Nephron (organoid): ENCODE results near the gene GOSR1.
"Not testable (repeated sequence)": the region's sequence is repeated elsewhere in the genome, so short reads cannot be mapped to it uniquely, and the experiment has no call there.

Experiments
- H3K27ac Mint-ChIP-seq, 3 experiments: 2 replicates each; pipeline ENCODE4 v1.8.0; 2020; ENCODE audit warnings: mixed read lengths in 3 of 3, mild to moderate bottlenecking in 2 of 3, moderate library complexity in 1 of 3
- H3K27me3 Mint-ChIP-seq: 2 replicates; pipeline ENCODE4 v1.8.0; 2021; ENCODE audit warnings: low read depth, mild to moderate bottlenecking, moderate library complexity, mixed read lengths
- H3K36me3 Mint-ChIP-seq: 2 replicates; pipeline ENCODE4 v1.8.0; 2020; ENCODE audit warnings: low read depth, mixed read lengths
- H3K4me1 Mint-ChIP-seq: 2 replicates; pipeline ENCODE4 v1.8.0; 2020; ENCODE audit warnings: mixed read lengths
- H3K4me3 Mint-ChIP-seq, 3 experiments: 2 replicates each; pipeline ENCODE4 v1.8.0; 2020; ENCODE audit warnings: mild to moderate bottlenecking in 3 of 3, mixed read lengths in 3 of 3, moderate library complexity in 2 of 3
- H3K9me3 Mint-ChIP-seq: 2 replicates; pipeline ENCODE4 v1.8.0; 2020; ENCODE audit warnings: mixed read lengths
- TF ChIP-seq, protein P1 (sequence below), 3 experiments: fragments of 200-600 bp; sonication (generic); IDR thresholded peaks; one replicate each; pipeline ENCODE4 v1.5.0; 2021; ENCODE audit warnings: antibody characterized with exemption in 3 of 3; ENCODE audit not compliant: unreplicated experiment in 3 of 3

GOSR1 gene

DNA sequence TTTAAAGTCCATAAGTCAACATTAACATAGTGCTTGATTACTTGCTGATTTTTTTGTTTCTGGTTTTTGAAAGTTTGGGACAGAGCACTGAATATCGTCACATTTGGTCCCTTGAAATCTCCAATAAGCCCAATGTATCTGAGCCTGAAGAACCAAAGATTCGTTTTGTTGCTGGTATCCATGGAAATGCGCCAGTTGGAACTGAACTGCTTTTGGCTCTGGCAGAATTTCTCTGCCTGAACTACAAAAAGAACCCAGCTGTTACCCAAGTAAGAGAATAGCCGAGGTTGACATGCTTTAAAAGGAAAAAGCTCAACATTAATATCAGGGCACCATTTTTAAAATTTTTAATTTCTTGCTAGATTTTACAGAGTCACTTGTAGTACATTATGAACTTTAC lies 27.7 kb upstream of the GOSR1 start:
- Mint-ChIP-seq H3K4me3 (no peak overlapping the region), H3K4me1 (peaks cover 5% of the 10 kb centered on the region), H3K9me3 (no peaks in the 10 kb centered on the region), H3K27ac (peak overlapping the region in 1 of 3 experiments; percentile 41), H3K36me3 (peaks cover 69% of the 10 kb centered on the region), H3K27me3 (no peaks in the 10 kb centered on the region)
- TF ChIP-seq, protein P1, sequence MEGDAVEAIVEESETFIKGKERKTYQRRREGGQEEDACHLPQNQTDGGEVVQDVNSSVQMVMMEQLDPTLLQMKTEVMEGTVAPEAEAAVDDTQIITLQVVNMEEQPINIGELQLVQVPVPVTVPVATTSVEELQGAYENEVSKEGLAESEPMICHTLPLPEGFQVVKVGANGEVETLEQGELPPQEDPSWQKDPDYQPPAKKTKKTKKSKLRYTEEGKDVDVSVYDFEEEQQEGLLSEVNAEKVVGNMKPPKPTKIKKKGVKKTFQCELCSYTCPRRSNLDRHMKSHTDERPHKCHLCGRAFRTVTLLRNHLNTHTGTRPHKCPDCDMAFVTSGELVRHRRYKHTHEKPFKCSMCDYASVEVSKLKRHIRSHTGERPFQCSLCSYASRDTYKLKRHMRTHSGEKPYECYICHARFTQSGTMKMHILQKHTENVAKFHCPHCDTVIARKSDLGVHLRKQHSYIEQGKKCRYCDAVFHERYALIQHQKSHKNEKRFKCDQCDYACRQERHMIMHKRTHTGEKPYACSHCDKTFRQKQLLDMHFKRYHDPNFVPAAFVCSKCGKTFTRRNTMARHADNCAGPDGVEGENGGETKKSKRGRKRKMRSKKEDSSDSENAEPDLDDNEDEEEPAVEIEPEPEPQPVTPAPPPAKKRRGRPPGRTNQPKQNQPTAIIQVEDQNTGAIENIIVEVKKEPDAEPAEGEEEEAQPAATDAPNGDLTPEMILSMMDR (IDR thresholded peaks at IDR 0.05; ENCODE audit: unreplicated experiment in 3 of 3), result no peak

DNA sequence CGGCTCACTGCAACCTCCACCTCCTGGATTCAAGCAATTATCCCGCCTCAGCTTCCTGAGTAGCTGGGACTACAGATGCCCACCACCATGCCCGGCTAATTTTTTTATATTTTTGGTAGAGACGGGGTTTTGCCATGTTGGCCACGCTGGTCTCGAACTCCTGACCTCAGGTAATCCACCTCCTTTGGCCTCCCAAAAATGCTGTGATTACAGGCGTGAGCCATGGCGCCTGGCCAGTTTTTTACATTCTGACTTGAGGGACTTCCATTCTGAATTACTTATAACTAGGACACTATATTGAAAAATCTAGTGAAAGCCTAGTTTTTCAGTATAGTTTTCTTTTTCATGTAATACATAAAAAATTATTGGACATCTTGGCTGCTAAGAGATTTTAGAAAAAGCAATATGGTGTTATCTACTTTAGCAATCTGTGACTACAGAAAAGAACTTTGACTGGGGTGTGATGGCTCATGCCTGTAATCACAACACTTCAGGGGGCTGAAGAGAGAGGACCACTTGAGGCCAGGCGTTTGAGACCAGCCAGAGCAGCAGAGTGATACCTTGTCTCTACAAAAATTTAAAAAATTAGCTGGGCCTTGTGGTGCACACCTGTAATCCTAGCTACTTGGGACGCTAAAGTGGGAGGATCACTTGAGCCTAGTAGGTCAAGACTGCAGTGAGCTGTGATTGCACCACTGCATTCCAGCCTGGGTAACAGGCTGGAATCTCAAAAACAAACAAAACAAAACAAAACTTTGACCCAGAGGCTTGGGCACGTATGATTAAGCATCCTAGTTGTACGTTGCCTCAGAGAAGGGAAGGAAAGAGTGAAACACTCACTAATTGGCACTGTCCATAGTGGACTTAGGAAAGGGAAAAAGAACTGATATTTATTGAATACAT lies 26.8 kb upstream of the GOSR1 start:
- Mint-ChIP-seq H3K9me3 (no peaks in the 10 kb centered on the region), H3K27ac (no peak overlapping the region), H3K4me3 (no peak overlapping the region), H3K36me3 (peaks cover 70% of the 10 kb centered on the region), H3K4me1 (peaks cover 5% of the 10 kb centered on the region), H3K27me3 (no peaks in the 10 kb centered on the region)
- TF ChIP-seq, protein P1 (IDR thresholded peaks at IDR 0.05; ENCODE audit: unreplicated experiment in 3 of 3), result no peak

DNA sequence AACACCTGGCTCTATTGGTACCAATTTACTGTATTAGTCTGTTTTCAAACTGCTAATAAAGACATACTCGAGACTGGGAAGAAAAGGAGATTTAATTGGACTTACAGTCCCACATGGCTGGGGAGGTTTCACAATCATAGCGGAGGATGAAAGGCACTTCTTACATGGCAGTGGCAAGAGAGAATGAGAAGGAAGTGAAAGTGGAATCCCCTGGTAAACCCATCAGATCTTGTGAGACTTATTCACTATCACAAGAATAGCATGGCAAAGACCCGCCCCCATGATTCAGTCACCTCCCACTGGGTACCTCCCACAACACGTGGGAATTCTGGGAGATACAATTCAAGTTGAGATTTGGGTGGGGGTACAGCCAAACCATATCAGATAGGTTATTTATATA lies 22.6 kb upstream of the GOSR1 start:
- H3K27me3 Mint-ChIP-seq, result no peaks in the 10 kb centered on the region

DNA sequence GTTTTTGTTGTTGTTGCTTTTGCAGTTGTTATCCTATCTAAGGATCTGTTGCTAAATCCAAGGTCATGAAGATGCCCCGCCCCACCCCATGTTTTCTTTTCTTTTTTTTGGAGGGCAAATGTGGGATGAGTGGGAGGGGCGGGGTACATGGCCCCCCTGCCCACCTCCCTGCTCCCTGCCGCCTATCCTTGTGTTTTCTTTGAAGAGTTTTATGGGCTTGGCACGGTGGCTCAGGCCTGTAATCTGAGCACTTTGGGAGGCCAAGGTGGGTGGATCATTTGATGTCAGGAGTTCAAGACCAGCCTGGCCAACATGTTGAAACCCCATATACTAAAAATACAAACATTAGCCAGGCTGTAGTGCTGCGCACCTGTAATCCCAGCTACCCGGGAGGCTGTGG lies 18.8 kb upstream of the GOSR1 start:
- peaks cover 76% of the 10 kb centered on the region for H3K36me3 Mint-ChIP-seq
- no peaks in the 10 kb centered on the region for H3K4me1 Mint-ChIP-seq
- H3K27ac Mint-ChIP-seq, result no peak overlapping the region
- H3K4me3 Mint-ChIP-seq, result no peak overlapping the region
- H3K9me3 Mint-ChIP-seq, result no peaks in the 10 kb centered on the region
- no peaks in the 10 kb centered on the region for H3K27me3 Mint-ChIP-seq
- TF ChIP-seq, protein P1 (IDR thresholded peaks at IDR 0.05; ENCODE audit: unreplicated experiment in 3 of 3), result no peak

More for the DNA sequence above, 22.6 kb upstream of the GOSR1 start:
- TF ChIP-seq, protein P1 (IDR thresholded peaks at IDR 0.05; ENCODE audit: unreplicated experiment in 3 of 3), result no peak
- H3K36me3 Mint-ChIP-seq, result peaks cover 77% of the 10 kb centered on the region
- no peak overlapping the region for H3K4me3 Mint-ChIP-seq
- no peaks in the 10 kb centered on the region for H3K4me1 Mint-ChIP-seq
- no peak overlapping the region for H3K27ac Mint-ChIP-seq
- no peaks in the 10 kb centered on the region for H3K9me3 Mint-ChIP-seq

DNA sequence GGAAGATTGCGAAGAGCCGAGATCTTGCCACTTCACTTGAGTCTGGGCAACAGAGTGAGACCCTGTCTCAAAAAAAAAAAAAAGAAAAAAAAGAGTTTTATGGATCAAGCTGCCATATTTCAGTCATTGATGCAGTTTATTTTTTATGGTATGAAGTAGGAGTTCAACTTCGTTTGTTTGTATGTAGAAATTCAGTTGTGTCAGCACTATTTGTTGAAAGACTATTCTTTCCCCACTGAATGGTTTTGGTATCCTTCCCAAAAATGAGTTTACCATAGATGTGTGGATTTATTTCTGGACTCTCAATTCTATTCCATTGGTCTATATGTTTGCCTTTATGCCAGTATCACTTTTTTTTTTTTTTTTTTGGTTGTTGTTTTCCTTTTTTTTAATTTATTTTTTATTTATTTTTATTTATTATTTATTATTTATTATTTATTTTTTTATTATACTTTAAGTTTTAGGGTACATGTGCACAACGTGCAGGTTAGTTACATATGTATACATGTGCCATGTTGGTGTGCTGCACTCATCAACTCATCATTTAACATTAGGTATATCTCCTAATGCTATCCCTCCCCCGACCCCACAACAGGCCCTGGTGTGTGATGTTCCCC lies 18.3 kb upstream of the GOSR1 start:
- not testable (repeated sequence) for H3K27me3 Mint-ChIP-seq

DNA sequence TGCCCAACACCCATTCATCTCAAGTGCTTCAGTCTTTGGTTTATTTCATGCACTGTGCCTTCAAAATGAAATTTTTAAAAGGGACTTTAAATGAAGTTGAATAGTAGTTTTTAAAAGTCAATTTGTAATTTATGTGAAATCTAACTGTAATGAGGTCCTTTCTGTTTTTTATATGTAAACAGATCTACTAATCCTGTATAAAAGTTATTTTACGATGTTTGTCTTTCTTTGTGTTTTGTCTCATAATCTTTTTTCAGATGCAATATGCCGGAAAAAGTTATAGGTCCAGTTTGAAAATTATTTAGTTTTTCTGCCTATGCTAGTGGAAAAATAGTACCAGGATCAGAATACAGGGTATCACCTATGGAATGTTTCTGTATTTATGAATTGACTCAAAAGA lies 8.7 kb upstream of the GOSR1 start:
- Mint-ChIP-seq H3K4me3 (no peak overlapping the region), H3K36me3 (peaks cover 14% of the 10 kb centered on the region)
- TF ChIP-seq, protein P1 (IDR thresholded peaks at IDR 0.05; ENCODE audit: unreplicated experiment in 3 of 3), result no peak

More for the DNA sequence above, 18.3 kb upstream of the GOSR1 start:
- peaks cover 72% of the 10 kb centered on the region for H3K36me3 Mint-ChIP-seq
- H3K9me3 Mint-ChIP-seq, H3K4me3 Mint-ChIP-seq, H3K27ac Mint-ChIP-seq, H3K4me1 Mint-ChIP-seq: not testable (repeated sequence)

More for the DNA sequence above, 8.7 kb upstream of the GOSR1 start:
- no peak overlapping the region for H3K27ac Mint-ChIP-seq
- H3K4me1 Mint-ChIP-seq, result no peaks in the 10 kb centered on the region
- no peaks in the 10 kb centered on the region for H3K27me3 Mint-ChIP-seq
- no peaks in the 10 kb centered on the region for H3K9me3 Mint-ChIP-seq
